Measurements from ENCODE around the gene SLC25A24. TPM values are rescaled to one million over a fixed set of nuclear protein-coding genes. Genes with fewer than 3 reads are reported as not detected.

SLC25A24 gene
- total RNA-seq, 1 donor from 2014 or later, result 55.3 TPM

DNA sequence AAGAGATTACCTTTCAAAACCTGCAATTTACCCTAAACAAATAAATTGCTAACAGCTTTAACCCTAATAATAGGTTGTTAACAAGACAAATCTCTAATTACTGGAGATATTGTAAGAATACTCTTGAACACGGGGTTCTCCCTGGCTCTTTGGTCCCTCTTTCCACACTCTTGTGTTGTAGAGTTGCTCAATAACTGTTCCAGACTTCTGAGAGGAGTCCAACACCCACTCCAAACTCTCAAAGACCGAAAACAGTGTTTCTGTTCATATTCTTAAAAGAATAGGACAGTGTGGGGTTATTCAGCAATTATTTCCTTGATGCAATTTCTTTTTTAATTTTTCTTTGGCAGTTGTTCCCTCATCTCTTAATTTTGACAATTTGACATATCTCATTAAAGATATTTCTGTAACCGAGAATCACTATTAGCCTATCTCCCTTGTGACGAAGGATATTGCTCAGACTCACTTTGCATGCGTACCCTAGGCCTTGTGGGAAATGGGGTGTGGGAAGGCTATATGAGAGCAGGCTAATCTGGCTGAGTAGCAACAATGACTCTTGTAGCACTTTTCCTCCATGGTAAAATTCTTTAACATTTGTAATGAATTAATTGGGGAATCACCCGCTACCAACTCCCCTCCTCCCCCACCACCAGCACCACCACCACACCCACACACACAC, 90.7 kb downstream of the SLC25A24 start:
- TF ChIP-seq, protein P1, sequence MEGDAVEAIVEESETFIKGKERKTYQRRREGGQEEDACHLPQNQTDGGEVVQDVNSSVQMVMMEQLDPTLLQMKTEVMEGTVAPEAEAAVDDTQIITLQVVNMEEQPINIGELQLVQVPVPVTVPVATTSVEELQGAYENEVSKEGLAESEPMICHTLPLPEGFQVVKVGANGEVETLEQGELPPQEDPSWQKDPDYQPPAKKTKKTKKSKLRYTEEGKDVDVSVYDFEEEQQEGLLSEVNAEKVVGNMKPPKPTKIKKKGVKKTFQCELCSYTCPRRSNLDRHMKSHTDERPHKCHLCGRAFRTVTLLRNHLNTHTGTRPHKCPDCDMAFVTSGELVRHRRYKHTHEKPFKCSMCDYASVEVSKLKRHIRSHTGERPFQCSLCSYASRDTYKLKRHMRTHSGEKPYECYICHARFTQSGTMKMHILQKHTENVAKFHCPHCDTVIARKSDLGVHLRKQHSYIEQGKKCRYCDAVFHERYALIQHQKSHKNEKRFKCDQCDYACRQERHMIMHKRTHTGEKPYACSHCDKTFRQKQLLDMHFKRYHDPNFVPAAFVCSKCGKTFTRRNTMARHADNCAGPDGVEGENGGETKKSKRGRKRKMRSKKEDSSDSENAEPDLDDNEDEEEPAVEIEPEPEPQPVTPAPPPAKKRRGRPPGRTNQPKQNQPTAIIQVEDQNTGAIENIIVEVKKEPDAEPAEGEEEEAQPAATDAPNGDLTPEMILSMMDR (IDR thresholded peaks at IDR 0.05; ENCODE audit: partially characterized antibody, unreplicated experiment), result no peak
- no peak overlapping the region for H3K27ac Mint-ChIP-seq (ENCODE audit: unreplicated experiment)
- H3K4me1 Mint-ChIP-seq (ENCODE audit: low read depth, unreplicated experiment), result no peaks in the 10 kb centered on the region

DNA sequence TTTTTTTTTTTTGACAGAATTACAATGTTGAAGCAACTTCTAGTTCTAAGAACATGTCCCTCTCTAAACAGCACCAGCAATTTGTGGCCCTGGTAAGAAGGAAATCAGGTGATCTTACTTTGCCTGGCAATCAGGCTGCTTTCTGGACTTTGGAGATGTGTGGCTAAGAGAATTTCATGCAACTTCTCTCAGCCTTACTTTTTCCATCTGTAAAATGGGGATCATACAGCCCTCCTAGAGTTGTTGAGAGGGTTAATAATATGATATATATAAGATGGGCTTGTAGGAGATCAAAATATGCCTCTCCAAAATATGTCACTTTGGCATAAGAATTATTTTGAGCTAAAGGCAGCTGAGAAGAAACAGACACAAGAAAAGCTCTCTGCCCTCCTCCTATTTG, 92.0 kb downstream of the SLC25A24 start:
- H3K27ac Mint-ChIP-seq (ENCODE audit: unreplicated experiment), result no peak overlapping the region
- H3K36me3 Mint-ChIP-seq (ENCODE audit: unreplicated experiment), result peaks cover 11% of the 10 kb centered on the region
- H3K27me3 Mint-ChIP-seq (ENCODE audit: unreplicated experiment), result peaks cover 7% of the 10 kb centered on the region
- DNase-seq, result no peak
- TF ChIP-seq, protein P1 (IDR thresholded peaks at IDR 0.05; ENCODE audit: partially characterized antibody, unreplicated experiment), result no peak
- peaks cover 4% of the 10 kb centered on the region for H3K9me3 Mint-ChIP-seq (ENCODE audit: unreplicated experiment)
- H3K4me1 Mint-ChIP-seq (ENCODE audit: low read depth, unreplicated experiment), result no peaks in the 10 kb centered on the region
- no peak overlapping the region for H3K4me3 Mint-ChIP-seq (ENCODE audit: unreplicated experiment)

More for the DNA sequence above, 90.7 kb downstream of the SLC25A24 start:
- Mint-ChIP-seq H3K4me3 (ENCODE audit: unreplicated experiment) (no peak overlapping the region), H3K36me3 (ENCODE audit: unreplicated experiment) (peaks cover 11% of the 10 kb centered on the region), H3K27me3 (ENCODE audit: unreplicated experiment) (peaks cover 7% of the 10 kb centered on the region), H3K9me3 (ENCODE audit: unreplicated experiment) (peaks cover 4% of the 10 kb centered on the region)
- DNase-seq, result no peak

DNA sequence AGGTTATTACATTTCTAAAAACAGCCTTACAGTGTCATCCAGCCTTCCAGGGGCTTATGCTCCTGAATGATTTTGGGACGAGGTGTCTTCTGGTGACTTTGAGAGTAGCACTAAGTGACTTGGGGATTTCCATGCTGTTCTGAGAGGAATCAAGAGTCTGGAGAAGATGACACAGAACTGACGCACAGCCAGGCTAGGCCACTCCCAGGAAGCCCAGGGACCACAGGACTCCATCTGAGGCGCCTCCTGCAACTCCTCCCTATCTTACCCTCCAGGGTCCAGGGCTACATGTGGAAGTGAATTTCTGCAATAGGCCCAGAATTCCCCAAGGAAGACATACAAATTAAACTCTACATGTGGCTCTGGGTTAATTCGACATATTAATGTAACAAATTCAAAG, 92.5 kb downstream of the SLC25A24 start:
- no peak for DNase-seq
- TF ChIP-seq, protein P1 (IDR thresholded peaks at IDR 0.05; ENCODE audit: partially characterized antibody, unreplicated experiment), result no peak
- no peaks in the 10 kb centered on the region for H3K4me1 Mint-ChIP-seq (ENCODE audit: low read depth, unreplicated experiment)
- H3K9me3 Mint-ChIP-seq (ENCODE audit: unreplicated experiment), result peaks cover 4% of the 10 kb centered on the region
- peaks cover 7% of the 10 kb centered on the region for H3K27me3 Mint-ChIP-seq (ENCODE audit: unreplicated experiment)
- H3K27ac Mint-ChIP-seq (ENCODE audit: unreplicated experiment), result no peak overlapping the region
- no peak overlapping the region for H3K4me3 Mint-ChIP-seq (ENCODE audit: unreplicated experiment)
- H3K36me3 Mint-ChIP-seq (ENCODE audit: unreplicated experiment), result peaks cover 11% of the 10 kb centered on the region

DNA sequence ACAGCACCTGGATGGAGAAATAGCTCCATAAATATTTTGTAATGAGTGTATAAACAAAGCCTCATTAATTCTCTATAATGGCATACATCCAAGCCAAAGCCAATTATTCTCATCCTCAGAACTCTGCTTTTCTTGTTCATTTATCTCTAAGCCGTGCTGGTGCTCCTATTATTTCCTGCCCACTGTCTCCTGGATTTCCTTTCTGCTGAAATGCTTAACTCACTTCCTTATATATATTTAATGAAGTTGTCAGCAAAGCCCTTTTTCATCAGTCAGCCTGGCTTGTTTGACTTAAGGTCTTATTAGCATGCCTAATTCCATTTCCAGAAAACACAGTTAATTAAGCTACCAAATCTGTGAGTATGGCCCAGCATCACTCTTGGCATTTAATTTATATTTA, 93.4 kb downstream of the SLC25A24 start:
- Mint-ChIP-seq H3K4me3 (ENCODE audit: unreplicated experiment) (no peak overlapping the region), H3K4me1 (ENCODE audit: low read depth, unreplicated experiment) (no peaks in the 10 kb centered on the region), H3K36me3 (ENCODE audit: unreplicated experiment) (peaks cover 5% of the 10 kb centered on the region), H3K27me3 (ENCODE audit: unreplicated experiment) (peaks cover under 1% of the 10 kb centered on the region), H3K9me3 (ENCODE audit: unreplicated experiment) (peaks cover 2% of the 10 kb centered on the region), H3K27ac (ENCODE audit: unreplicated experiment) (no peak overlapping the region)
- TF ChIP-seq, protein P1 (IDR thresholded peaks at IDR 0.05; ENCODE audit: partially characterized antibody, unreplicated experiment), result no peak
- no peak for DNase-seq

- TF ChIP-seq, protein P1 (IDR thresholded peaks at IDR 0.05; ENCODE audit: partially characterized antibody, unreplicated experiment), result no peak
- H3K9me3 Mint-ChIP-seq (ENCODE audit: unreplicated experiment), result no peaks in the 10 kb centered on the region
- no peaks in the 10 kb centered on the region for H3K4me1 Mint-ChIP-seq (ENCODE audit: low read depth, unreplicated experiment)
- H3K27ac Mint-ChIP-seq (ENCODE audit: unreplicated experiment), result no peak overlapping the region
- no peak for DNase-seq
- no peak overlapping the region for H3K4me3 Mint-ChIP-seq (ENCODE audit: unreplicated experiment)
- H3K36me3 Mint-ChIP-seq (ENCODE audit: unreplicated experiment), result peaks cover 2% of the 10 kb centered on the region
- no peaks in the 10 kb centered on the region for H3K27me3 Mint-ChIP-seq (ENCODE audit: unreplicated experiment)
These were observed 100.0 kb downstream of the SLC25A24 start for GRCh38 chr1:108100148-108100547.

Data from glutamatergic neuron (in vitro differentiated cells).